GM12874 (cell line): ENCODE measurements around the gene POLE3.

Source experiments
- CTCF ChIP-seq: IDR thresholded peaks from 2 replicates; pipeline ENCODE4 v1.5.1; 2011; ENCODE audit warnings: low read depth, mild to moderate bottlenecking, control low read depth, low read length, moderate library complexity; ENCODE audit not compliant: insufficient read depth

The POLE3 gene

DNA sequence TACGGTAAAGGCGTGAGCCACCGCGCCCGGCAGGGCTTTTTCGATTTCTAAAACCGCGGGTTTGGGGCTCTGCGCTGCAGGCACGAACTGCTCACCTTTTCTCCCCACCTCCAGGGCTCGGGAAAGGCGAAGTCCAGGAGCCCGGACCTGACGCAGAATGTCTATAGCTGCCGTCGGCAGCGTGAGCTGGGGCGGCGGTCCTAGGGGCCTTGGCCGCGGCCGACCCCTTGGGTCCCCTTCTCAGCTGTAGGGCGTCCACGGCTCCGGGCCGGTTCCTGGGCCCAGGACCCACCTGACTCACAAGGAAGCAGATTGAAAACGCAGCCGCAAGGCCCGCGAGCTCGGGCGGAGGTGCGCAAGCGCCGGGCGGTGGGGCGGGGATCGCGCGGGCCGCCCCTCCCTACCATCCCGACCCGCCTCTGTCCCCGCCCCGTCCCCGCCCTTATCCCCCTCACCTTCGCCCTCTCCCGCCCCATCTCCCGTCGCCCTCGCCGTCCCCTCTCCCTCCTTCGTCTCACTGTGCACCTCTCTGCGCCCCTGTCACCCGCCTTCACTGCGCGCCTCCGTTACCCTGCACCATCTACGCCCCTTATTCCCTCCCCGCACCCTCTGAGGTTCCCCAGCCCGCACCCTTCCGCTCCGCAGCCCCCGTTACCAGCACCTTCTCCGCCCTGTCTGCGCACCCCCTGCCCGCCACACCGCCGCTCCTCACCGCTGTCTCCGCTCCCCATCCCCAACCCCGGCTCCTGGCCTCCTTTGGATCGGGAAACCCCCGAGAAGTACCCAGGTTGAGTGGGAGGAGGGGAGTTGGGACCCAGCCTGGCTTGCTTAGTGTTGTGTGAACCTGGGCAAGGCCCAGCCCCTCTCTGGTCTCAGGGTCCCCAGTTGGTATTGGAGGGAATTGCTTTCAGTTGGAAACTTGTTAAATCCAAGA, 33.6 kb downstream of the POLE3 start, which contains the start of gene HDHD3:
Gene HDHD3 (minus strand): TSS at position 353 of the 934 bp plus-strand sequence. CDS start 2,632 bp downstream, outside the sequence.
- no peak for TF ChIP-seq CTCF

DNA sequence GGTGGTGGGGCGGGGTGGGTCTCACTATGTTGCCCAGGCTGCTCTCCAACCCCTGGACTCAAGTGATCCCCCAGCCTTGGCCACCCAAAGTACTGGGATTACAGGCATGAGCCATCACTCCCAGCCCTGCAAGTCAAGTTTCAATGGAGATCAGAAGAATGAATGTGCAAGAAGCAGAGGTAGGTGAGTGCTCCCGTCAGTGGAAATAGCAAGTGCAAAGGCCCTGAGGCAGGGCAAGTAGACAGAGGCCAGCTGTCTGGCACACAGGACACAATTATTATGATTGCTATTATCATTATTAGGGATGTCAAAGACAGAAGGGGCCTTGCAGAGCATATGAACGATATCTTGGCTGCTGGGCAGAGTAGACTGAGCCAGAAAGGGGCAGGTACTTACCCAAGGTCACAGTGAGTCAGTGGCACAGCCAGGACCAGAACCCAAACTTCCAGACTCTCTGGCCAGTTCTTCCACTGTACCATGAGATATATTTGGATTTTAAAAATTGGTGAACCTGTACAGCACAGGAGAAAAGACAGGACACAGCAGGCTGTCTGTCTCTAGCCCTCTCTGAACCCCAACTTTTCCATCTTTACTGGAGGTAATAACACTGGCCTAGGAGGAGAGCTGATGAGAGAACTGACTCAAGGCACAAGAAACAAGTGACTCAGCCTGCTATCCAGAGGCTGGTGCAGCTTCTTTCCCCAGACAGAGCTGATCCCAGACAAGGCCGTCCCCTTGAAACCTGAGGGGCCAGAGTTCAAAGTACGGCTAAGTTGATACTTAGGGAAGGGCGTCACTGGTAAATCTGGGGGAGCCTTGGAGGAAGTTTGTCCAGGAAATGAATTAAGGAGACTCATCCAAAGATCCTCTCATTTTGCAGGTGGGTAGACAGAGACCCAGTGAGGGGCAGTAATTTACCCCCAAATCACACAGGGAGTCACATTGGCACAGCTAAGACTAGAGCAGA, 35.1 kb downstream of the POLE3 start:
- no peak for TF ChIP-seq CTCF

DNA sequence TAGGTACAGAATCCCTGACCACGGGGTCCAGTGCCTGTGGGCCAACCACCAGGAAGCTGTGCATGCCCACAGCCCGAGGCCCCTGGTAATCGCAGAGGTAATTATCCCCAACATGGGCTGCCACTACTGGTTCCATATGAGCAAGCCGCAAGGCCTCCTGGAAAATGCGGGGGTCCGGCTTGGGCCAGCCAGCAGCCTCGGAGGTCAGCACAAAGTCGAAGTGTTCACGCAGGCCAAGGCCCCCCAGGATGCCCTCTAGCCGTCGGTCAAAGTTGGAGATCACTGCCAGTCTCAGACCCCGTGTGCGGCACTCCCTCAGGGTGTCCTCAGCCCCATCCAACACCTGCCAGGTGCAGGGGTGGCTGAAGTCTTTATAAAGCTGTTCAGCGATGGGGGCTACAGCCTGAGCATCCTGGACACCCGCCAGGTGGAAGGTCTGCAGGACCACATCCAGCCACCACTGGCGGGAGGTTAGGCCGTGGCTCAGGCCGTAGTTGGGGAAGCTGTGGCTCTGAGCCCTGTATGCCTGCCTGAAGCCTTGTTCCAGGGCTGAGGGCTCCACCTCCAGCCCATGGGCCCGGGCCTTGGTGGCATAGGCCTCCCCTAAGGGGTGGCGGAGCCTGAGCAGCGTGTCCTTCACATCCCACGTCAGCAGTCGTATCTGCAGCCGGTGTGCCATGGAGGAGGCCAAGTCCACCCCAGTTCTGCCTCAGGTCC, 36.6 kb downstream of the POLE3 start:
- TF ChIP-seq CTCF = no peak

DNA sequence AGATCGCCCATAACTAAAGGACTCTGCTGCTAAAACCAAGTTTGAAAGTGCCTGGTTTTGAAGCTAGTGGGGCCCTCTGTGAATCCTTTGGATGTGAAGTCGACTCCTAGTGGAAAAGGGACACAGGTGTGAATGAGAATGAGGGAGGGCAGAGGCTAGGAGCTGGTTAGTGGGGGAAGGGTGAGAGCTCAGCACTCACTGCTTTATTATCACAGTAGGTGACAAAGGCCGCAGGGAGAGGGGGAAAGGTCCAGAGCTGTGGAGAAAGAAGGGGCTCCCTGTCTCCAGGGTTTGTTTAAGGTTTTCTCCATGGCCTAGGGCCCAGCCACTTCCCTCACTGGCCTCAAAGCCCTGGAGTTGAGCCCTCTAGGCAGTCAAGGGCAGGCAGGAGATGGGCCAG, 37.2 kb downstream of the POLE3 start:
- no peak for TF ChIP-seq CTCF

GRCh38 chr9:113372059-113372458, 38.4 kb downstream of the POLE3 start:
- no peak for TF ChIP-seq CTCF

DNA sequence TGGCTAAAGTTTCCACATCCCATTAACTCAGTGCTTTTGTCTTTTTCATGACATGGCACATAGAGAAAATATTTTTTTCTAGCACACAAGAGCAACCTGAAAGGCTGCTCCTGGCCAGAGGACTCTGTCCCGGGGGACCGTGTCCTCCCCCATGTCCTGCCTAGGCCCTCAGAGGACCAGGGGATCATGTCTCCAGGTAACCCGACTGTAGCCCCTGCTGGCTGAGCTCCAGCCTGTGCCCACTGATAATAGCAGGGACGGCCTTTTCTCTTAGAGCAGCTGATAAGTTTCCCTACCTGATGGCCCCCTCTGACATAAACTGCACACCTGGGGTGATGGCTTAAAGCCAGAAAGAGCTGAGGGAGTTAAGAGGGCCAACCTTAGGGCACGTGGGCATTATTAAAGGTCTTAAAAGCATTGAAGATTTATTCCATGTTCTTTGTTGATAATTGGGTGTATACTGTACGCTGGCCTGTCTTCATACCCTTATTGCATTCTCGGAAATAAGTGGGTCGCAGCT, 39.6 kb downstream of the POLE3 start:
- TF ChIP-seq CTCF = no peak

- no peak for TF ChIP-seq CTCF
Observed at GRCh38 chr9:113369855-113370140, 40.7 kb downstream of the POLE3 start.
